Ishikawa (cell line): ENCODE results near the gene NAA40.

Source experiments
- CREB1 ChIP-seq: IDR thresholded peaks from 2 replicates; pipeline ENCODE4 v1.6.1; 2012; ENCODE audit warnings: low read depth
- EGR1 ChIP-seq: IDR thresholded peaks from 2 replicates; pipeline ENCODE4 v1.6.1; 2012
- EP300 ChIP-seq: IDR thresholded peaks from 2 replicates; pipeline ENCODE4 v1.6.1; 2012; ENCODE audit warnings: borderline replicate concordance
- NFIC ChIP-seq: IDR thresholded peaks from 2 replicates; pipeline ENCODE4 v1.6.1; 2012
- RAD21 ChIP-seq: IDR thresholded peaks from 2 replicates; pipeline ENCODE4 v1.6.1; 2012; ENCODE audit warnings: low read depth
- TAF1 ChIP-seq: IDR thresholded peaks from 2 replicates; pipeline ENCODE4 v1.6.1; 2012; ENCODE audit warnings: low read depth, mild to moderate bottlenecking
- TCF12 ChIP-seq: IDR thresholded peaks from 2 replicates; pipeline ENCODE4 v1.6.1; 2012; ENCODE audit warnings: low read depth
- TEAD4 ChIP-seq: IDR thresholded peaks from 2 replicates; pipeline ENCODE4 v1.6.1; 2012
- YY1 ChIP-seq: IDR thresholded peaks from 2 replicates; pipeline ENCODE4 v1.6.1; 2012; ENCODE audit warnings: low read depth
- TF ChIP-seq, protein P1 (sequence below): IDR thresholded peaks from 2 replicates; pipeline ENCODE4 v1.6.1; 2012; ENCODE audit warnings: low read depth, mild to moderate bottlenecking
- TF ChIP-seq, protein P2 (sequence below): IDR thresholded peaks from 2 replicates; pipeline ENCODE4 v1.6.1; 2012
- TF ChIP-seq, protein P3 (sequence below): IDR thresholded peaks from 2 replicates; pipeline ENCODE4 v1.6.1; 2012

DNA sequence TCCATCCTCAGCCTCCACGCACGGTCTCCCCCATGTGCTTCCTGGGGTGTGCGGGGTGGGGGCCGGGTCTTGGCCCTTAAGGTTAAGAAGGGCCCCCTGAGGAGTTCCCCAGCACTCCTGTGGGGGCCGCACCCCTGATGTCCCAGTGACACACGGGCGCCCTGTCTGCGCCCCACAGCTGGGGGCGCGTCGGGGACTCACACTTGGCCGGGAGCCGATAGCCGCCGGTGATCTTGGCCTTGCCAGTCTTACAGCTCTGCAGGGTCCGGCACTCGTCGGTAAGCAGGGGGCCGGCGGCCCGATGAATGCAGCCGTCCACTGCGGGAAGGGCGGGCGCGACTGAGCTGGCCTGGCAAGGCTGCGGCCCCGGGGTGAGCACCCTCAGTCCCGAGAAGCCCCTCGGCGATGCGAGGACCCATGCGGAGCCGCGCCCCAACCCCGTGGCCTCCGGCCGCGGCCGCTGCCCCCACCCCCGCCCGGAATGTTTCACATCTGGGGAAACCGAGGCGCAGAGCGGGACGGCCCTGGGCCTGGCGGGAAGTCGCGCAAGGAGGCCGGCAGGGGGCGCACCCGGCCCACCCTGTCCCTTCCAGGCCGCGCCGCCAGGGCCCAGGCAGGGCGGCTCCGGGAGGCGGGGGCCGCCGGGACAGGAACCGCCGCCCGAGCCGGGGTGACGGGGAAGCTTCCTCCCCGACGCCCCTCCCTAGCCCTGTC, 61.4 kb downstream of the NAA40 start:
- TF ChIP-seq CREB1, result no peak
- TF ChIP-seq, protein P1, sequence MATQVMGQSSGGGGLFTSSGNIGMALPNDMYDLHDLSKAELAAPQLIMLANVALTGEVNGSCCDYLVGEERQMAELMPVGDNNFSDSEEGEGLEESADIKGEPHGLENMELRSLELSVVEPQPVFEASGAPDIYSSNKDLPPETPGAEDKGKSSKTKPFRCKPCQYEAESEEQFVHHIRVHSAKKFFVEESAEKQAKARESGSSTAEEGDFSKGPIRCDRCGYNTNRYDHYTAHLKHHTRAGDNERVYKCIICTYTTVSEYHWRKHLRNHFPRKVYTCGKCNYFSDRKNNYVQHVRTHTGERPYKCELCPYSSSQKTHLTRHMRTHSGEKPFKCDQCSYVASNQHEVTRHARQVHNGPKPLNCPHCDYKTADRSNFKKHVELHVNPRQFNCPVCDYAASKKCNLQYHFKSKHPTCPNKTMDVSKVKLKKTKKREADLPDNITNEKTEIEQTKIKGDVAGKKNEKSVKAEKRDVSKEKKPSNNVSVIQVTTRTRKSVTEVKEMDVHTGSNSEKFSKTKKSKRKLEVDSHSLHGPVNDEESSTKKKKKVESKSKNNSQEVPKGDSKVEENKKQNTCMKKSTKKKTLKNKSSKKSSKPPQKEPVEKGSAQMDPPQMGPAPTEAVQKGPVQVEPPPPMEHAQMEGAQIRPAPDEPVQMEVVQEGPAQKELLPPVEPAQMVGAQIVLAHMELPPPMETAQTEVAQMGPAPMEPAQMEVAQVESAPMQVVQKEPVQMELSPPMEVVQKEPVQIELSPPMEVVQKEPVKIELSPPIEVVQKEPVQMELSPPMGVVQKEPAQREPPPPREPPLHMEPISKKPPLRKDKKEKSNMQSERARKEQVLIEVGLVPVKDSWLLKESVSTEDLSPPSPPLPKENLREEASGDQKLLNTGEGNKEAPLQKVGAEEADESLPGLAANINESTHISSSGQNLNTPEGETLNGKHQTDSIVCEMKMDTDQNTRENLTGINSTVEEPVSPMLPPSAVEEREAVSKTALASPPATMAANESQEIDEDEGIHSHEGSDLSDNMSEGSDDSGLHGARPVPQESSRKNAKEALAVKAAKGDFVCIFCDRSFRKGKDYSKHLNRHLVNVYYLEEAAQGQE, result no peak
- TF ChIP-seq YY1, result no peak
- TF ChIP-seq NFIC, result no peak
- no peak for TF ChIP-seq EGR1
- TF ChIP-seq EP300, result no peak
- no peak for TF ChIP-seq RAD21
- TF ChIP-seq, protein P2, sequence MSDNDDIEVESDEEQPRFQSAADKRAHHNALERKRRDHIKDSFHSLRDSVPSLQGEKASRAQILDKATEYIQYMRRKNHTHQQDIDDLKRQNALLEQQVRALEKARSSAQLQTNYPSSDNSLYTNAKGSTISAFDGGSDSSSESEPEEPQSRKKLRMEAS, result no peak
- TF ChIP-seq TAF1, result no peak
- TF ChIP-seq TEAD4, result no peak
- TF ChIP-seq TCF12, result no peak
- TF ChIP-seq, protein P3, sequence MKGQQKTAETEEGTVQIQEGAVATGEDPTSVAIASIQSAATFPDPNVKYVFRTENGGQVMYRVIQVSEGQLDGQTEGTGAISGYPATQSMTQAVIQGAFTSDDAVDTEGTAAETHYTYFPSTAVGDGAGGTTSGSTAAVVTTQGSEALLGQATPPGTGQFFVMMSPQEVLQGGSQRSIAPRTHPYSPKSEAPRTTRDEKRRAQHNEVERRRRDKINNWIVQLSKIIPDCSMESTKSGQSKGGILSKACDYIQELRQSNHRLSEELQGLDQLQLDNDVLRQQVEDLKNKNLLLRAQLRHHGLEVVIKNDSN, result no peak
